HG03575 (cell line): ENCODE data around the gene CEMIP.

ENCODE experiments used
- ATAC-seq: cut with Tn5 transposase; IDR thresholded peaks from one replicate; pipeline ENCODE4 v1.9.1; 2021; ENCODE audit not compliant: unreplicated experiment, insufficient number of reproducible peaks, low FRiP score; ENCODE audit errors: extremely low read depth

Gene CEMIP

DNA sequence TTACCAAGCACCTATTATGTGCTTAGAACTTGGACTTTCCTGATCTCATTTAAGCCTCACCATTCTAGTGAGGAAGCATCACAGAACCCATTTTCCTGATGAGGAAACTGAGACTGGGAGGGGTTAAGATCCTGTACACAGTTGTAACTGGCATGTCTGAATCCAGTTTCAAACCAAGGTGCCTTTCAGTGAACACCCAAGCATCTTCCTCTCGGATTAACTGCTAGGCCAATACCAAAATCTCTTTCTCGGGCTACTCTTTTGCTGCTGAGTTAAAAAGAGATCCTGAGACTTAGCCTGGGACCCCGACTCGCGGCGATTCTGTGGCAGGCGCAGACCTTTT is 578 bp upstream of the CEMIP start:
- no peak for ATAC-seq

DNA sequence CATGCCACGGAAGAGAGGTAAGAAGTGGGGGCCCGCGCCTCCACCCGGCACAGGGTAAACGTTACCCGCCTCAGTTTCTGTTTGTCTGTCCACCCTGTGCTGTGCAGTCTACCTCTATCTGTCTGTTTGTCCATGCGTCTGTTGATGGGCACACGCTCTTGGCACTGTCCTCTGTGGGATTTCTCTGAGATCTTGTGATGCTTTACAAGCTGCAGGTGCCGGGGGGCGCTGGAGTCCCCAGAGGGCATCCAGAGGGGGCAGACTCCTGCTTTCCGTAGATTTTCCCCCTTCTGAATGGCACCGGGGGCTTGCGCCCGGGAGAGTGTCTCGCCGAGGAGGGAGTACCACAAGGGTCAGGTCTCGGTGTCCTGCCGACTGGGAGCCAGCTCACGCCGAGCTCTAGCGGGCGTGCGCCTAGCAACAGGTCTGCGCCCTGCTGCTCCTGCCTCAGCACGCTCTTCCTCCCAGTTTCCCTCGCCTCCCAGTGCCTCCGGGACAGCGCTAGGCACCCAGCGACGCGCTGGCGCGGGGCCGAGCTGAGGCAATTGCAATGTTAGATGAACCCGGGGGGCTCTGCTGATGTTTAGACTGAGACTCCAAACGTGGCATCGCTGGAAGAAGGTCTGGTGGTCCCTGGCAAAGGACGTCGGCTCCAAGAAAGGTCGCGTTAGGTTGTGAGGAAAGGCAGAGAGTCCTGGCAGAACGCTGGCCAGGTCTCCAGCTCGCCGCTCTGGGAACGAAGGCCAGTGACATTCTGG is 667 bp downstream of the CEMIP start:
- ATAC-seq = no peak

DNA sequence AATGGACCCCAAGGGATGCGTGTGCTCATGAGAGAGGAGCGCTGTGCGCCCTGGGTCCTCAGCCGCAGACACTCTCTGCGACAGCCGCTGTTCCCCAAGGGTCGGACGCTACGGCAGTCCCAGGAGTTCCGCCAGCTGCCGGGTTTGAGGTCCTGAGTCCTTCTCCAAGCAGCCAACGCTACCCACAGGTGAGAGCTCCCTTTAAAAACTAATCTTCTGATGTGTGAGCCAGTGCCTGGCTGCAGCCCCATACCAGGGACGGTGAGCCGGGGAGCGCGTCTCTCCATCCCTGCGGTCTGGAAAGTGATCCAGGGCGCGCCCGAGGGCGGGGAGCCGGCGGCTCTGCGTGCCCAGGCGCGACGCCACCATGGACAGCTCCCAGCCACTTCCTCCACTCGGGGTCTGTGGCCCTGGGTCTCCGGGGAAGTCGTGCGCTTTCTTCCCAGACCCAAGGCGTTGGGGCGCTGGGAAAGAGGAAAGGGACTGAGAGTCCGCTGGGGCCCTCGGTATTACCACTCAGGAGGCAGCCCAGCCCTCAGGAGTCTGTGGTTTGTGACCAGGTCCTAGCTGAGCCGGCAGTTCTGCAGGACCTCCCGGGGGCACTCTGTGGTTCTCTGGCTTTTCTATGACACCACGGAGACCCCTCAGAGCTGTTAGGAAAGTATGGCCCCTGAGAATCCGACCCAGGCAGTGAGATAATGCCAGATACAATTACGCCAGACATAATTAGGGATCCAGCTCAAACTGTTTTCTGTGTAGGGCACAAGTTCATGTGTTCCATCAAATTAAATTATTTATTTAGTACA is 1.4 kb downstream of the CEMIP start:
- no peak for ATAC-seq

DNA sequence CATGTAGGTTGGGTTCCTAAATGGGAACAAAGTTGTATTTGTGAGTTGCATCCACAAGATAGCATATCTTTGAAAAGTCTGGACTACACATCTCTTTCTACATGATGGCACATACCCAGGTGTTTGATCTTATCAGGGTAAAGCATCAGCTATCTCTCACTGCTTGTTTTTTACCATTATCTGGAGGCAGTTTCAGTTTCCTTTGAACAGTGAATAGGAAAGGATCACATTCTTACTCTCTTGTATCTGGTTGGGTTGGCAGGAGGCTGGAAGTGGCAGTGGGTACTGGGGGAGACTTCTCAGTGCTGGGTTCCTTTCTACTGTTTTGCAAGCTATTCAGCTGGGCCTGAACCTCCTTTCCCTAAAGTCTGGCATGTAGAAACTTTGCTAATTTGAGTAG is 4.1 kb downstream of the CEMIP start:
- ATAC-seq = no peak

DNA sequence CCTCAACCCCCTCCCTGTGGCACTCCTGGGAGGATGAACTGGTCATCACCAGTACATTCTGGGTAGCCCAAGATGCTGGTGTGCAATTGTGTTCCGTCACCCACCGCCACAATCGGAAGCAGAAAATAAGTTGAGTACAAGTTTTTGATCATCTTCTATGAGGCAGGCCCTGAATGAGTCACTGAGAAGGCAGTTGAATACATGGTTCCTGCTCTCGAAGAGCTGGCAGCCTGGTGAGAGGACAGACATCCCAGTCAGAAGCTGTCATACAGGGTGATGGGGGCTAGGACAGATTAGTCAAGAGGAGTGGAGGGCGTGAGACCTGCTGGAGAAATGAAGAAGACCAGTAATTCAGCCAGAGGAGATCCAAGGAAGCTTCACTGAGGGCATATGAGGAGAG is 6.2 kb downstream of the CEMIP start:
- ATAC-seq = no peak

DNA sequence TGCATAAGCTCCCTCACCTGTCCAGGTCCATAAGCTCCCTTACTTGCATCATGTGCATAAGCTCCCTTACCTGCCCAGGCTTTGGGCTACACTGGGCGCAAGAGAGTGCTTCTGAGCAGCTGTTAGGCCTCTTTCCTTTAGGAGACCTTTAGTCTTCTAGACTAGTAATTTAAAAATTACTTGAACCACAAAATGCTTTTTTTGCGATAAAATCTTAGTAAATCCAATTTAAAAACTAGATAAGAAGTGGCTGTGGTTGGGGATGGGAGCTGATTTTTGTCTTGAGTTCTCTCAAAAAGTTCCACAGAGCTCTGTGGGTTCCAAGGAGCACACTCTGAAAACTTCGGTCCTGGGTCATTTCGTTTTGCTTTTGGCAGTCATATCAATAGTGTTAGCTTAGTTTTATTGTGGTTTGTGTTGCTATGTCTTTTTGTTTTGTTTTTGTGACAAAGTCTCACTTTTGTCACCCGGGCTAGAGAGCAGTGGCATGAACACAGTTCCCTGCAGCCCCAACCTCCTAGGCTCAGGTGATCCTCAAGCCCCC is 6.7 kb downstream of the CEMIP start:
- ATAC-seq = no peak

DNA sequence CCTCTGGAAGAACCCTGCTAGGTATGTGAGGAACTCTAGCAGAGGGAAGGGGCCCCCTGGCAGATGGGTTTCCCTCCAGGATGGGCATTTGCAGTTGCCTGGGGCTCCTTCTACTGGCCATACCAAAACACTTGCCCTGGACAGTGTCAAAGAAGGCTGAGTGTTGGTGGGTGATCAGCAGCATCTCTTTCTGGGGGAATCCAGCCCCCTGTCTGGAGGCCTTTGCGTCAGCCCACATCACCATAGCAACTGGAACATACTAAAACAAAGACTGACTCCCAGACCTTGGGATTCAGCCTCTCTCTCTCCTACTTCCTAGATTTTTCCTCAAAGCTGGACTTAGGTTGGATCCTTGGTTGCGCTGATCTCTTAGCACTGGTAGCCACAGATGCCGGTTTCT is 8.1 kb downstream of the CEMIP start:
- no peak for ATAC-seq

DNA sequence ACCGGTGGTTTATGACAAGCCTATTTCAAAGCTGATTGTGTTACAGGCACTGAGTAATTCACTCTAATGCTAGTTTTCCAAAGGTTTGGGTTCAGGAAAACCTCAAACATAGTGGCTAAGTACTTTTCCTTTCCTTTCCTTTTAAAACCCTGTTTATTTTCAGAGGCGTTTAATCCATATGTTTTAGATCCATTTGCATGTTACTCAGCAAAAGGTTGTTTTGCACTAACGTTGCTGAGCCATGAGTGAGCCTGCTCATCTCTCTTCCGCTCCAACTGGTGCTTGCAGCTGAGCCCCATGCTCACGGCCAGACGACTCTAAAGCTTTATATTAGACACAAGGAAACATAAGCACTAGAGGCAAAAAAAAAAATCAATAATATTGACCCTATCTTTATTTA is 9.4 kb downstream of the CEMIP start:
- ATAC-seq = no peak

DNA sequence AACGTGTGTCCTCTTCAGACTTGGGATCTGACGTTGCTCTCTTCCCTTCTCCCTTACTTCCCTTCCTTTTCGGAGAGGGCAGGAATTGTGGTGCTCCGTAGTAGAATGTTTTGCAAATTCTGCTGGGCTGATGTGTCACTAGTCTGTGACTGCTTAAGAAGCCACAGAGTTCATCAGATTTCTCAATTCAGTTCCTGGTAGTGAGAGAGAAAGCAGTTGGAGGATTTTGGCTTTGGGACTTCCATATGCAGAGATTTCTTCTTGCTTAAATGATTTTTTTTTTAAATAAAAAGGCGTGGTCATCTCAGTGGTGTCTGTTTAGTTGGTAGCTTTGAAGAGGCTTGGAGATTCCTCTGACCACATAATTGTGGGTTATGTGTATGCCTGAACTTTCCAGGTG is 10.1 kb downstream of the CEMIP start:
- no peak for ATAC-seq

DNA sequence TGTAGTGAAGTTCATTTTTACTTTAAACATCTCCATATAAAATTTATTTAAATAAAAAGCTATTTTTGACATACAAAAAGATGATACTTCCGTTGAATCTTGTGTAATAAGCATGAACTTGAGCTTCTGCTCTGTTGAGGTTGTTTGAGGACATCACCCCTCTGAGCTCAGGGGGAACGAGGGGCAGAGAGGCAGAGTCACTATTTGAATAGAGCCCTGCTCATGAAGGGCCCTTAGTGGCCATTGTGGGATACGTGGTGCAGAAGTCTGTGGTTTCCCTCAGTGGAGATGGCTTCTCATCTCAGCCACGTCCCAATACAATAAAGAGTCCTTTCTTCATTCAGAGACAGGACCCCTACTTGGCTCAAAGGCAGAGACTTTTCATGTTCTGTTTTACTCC is 10.6 kb downstream of the CEMIP start:
- no peak for ATAC-seq

DNA sequence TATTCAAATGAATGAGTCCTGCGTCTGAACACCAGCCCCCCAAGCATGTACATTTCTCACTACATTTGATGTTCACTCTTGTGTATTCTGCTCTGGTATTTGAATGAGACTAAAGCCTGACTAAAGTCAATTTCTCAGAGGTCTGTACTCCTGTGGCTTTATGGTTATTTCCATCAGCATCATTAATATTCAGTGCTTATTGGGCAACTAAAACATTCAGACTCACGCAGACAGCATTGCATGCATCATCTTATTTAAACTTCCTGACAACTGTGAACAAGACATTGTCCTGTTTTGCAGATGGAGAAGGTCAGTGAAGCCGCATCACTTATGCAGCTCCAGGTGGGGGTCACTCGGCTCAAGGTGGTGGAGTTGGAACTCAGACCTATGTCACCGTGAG is 11.1 kb downstream of the CEMIP start:
- no peak for ATAC-seq

DNA sequence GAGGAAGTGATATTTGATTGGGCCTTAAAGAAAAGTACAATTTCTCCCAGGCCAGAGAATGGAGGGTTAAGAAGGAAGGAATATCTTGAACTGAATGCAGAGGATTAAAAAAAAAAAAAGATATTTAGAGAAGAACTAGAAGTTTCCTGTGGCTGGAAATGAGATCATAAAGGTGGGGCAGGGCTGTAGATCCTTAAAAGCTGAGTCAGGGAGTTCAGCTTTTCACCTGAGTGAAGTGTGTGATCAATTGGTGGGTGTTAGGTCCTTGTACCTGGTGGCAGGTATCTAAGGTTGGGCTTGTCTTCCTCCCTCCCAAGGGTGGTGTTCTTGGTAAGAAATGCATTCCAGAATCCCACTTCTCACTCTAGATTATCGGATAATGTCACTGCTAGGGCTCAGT is 11.8 kb downstream of the CEMIP start:
- no peak for ATAC-seq

DNA sequence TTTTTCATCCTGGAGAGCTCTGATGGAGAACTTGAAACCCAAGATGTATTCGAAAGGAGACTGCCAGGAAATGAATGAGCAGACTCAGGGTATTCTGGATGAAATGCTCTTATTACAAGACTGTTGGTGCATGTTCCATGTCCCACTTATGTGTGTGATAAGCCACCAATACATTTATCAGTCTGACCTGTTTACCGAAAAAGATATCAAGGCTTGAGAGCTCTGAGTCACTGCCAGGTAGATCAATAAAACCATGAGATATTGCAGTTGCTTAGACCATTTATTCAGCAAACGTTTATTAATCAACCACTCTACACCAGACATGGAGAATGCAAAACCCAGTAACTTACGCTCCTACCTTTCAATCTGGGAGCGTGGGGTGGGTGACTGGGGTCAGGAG is 17.2 kb downstream of the CEMIP start:
- ATAC-seq = no peak

DNA sequence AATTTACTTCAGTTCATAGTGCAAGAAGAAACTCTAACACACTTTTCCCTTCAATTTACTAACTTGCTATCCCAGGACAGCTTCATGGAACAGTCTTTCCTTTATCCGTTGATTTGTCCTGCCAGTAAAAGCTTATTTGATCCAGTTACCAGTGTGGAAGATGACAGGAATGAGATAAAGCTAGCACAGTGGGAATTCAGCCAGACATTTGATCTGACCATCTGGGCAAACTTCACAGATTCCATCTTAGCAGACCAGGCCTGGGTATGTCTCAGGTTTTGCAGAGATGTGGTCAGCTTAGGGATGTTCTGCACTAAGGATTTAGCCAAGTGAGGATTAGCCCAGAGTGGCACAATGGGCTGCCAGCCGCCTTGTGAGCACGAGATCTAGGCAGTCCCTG is 19.7 kb downstream of the CEMIP start:
- no peak for ATAC-seq

DNA sequence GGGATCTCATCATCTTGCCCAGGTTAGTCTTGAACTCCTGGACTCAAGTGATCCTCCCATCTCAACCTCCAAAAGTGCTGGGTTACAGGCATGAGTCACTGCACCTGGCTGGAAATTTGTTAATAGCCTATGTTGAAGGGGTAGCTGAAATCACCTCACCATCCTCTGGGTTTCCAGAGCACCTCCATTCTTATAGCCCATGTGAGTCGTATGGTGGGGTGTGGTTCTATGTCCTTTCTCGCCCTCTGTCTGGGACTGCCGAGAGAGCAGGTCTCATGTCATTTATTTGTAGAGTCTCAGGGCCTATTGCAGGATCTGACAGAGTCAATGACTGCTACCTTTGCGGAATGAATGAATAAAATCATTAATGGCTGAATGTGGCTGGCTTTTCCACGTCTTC is 20.9 kb downstream of the CEMIP start:
- no peak for ATAC-seq

DNA sequence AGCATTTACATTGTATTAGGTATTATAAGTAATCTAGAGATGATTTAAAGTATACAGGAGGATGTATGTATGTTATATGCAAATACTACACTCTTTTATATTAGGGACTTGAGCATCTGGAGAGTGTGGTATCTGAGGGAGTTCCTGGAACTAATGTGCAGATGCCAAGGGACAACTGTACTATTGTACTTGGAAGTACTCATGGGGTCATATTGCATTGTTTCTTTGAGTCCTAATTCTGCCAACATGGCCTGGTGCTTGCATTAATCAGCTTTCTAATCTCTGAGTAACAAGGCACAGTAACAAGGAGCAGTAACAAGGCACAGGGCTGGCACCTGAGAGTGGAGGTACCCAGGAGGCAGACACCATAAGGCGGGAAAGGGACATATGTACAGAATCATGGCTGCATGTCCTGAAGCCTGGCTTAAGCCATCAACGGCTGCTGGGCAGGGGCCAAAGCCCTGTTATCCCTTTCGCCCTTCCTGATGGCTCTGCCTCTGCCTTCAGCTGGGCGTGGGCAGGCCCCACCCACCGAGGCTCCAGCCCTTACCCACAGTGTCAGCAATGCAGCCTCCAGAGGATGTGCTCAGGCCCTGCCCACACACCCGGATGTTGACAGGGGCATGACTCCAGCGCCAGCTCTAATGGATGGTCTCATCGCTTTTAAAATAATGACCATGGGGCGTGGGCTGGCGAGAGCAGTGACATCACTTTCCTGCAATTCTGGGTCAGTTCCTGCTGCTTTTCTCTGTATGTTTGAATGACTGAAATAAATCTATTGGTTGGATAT is 22.9 kb downstream of the CEMIP start:
- ATAC-seq = no peak

DNA sequence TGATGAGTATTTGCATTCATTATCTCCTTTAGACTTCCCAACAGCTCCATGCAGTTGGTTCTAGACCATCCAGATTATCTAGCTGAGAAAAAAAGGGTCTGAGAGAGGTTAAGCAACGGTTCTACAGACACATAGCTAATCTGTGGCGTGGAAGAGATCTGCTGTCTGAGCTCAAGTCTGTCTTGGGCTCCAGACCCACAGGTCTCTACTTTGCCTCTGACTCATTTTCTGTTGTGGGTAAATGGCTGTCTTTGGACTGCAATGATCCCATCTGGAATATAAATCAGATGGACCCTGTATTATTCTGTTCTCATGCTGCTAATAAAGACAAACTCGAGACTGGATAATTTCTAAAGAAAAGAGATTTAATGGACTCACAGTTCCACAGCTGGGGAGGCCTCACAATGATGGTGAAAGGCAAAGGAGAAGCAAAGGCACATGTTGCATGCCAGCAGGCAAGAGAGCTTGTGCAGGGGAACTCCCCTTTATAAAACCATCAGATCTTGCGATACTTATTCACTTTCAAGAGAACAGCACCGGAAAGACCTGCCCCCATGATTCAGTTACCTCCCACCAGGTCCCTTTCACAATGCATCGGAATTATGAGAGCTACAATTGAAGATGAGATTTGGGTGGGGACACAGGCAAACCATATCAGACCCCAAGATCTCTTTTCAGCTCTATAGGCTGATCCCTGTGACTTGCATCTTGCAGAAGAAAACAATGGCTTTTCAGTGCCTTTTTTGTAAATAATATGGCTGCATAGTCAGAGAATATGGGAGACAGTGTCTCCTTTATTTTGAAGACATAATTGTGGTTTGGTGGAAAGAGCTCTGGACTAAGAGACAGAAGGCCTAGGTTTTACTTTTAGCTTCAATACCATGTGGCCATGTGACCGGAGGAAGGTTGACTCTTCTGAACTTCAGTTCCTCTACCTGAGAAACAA is 24.7 kb downstream of the CEMIP start:
- ATAC-seq = no peak

DNA sequence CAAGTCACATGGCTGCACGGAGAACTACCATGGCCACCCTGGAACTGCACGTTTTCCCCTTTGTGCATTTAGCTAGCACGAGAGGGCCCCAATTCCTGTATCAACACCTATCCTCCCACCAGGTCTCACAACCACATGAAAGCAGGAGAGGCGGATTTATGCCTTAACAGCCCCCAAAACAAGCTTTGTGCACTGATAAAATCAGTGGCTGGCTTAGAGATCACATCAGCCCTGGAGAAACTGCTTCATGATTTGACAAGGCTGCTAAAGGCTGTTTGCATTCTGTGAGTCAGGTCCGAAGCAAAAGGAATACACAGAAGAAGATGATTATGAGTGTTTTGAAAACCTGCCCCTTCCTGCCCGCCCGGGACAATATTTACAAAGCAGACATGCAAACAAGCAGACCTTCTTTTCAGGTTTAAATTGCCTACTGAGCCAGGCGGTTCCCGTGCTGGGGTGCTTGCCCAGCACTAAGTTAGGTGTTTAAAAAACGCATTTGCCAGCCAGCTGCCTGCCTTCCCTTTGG is 25.9 kb downstream of the CEMIP start:
- no peak for ATAC-seq
